ENCODE data around the gene CDKAL1.

The CDKAL1 gene

DNA sequence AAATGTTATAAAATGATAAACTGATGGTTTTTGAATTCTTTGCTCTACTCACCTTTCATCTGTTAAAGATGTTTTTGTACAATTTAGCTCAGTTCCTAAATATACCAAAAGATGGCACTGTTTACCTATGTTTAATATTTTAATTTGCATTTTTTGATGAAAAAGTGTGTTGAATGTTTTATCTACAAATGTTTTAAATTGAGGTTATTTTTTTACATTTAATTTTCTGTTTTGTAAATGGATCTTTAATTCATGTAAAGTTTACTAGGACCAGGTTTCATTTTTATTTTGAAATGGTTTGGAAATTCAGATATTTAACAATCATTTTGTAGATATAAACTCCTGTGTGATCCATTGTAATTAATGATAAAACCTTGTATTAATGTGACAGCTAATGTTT is 30.0 kb downstream of the CDKAL1 start:
- H3K4me1 ChIP-seq (ENCODE audit: low read length) = peaks cover 23% of the 10 kb centered on the region
- no peak overlapping the region for H2AFZ ChIP-seq (ENCODE audit: low read depth, low read length)
- H3K36me3 ChIP-seq (replicated peaks; ENCODE audit: low read depth, low read length) = no peaks in the 10 kb centered on the region
- no peaks in the 10 kb centered on the region for H3K27me3 ChIP-seq (ENCODE audit: low read depth, low read length)
- H3K9me3 ChIP-seq (ENCODE audit: insufficient read depth, low read length) = no peaks in the 10 kb centered on the region
- H3K27ac ChIP-seq (ENCODE audit: low read length) = peak overlapping the region; percentile 33; the same call in 1 of the 2 replicates
- H4K20me1 ChIP-seq (ENCODE audit: insufficient read depth, low read length) = no peaks in the 10 kb centered on the region
- peak overlapping the region; percentile 22 for H3K9ac ChIP-seq (ENCODE audit: low read length)
- H3K79me2 ChIP-seq (ENCODE audit: low read length) = no peaks in the 10 kb centered on the region; the same call in 1 of the 2 replicates
- no peak overlapping the region for H3K4me3 ChIP-seq (ENCODE audit: low read length)
- peak; percentile 58 for TF ChIP-seq CTCF (IDR thresholded peaks at IDR 0.05; ENCODE audit: low read depth, low read length)
- no peak for TF ChIP-seq EZH2phosphoT487 (IDR thresholded peaks at IDR 0.05; ENCODE audit: low read depth)
- peak overlapping the region; percentile 37 for H3K4me2 ChIP-seq (ENCODE audit: low read length)

DNA sequence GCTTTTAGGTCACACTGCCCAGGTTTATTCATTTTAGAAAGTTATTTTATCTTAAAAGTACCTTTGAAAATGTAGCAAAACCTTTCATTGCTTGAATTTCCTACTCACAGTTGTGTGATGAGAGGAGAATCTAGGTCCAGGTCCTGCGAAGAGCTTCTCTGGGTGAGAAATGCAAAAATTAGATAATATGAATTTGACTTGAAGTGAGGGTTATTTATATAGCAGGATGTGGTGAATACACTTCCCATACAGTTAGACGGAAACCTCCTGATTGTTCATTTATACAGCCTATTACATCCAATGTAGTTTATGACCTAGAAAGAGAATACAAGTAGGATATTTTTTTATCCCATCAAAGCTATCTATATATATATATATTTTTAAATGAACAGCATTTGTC is 30.5 kb downstream of the CDKAL1 start:
- peak overlapping the region; percentile 33; the same call in 1 of the 2 replicates for H3K27ac ChIP-seq (ENCODE audit: low read length)
- no peaks in the 10 kb centered on the region; the same call in 1 of the 2 replicates for H3K79me2 ChIP-seq (ENCODE audit: low read length)
- H3K9ac ChIP-seq (ENCODE audit: low read length) = peak overlapping the region; percentile 22
- no peaks in the 10 kb centered on the region for H3K36me3 ChIP-seq (replicated peaks; ENCODE audit: low read depth, low read length)
- no peak overlapping the region for H2AFZ ChIP-seq (ENCODE audit: low read depth, low read length)
- no peaks in the 10 kb centered on the region for H3K27me3 ChIP-seq (ENCODE audit: low read depth, low read length)
- no peak overlapping the region for H3K4me3 ChIP-seq (ENCODE audit: low read length)
- H3K4me1 ChIP-seq (ENCODE audit: low read length) = peaks cover 23% of the 10 kb centered on the region
- peak overlapping the region; percentile 37 for H3K4me2 ChIP-seq (ENCODE audit: low read length)
- no peak for TF ChIP-seq EZH2phosphoT487 (IDR thresholded peaks at IDR 0.05; ENCODE audit: low read depth)
- no peak for TF ChIP-seq CTCF (IDR thresholded peaks at IDR 0.05; ENCODE audit: low read depth, low read length)
- no peaks in the 10 kb centered on the region for H3K9me3 ChIP-seq (ENCODE audit: insufficient read depth, low read length)
- no peaks in the 10 kb centered on the region for H4K20me1 ChIP-seq (ENCODE audit: insufficient read depth, low read length)

GRCh38 chr6:20565342-20565741 is 31.1 kb downstream of the CDKAL1 start:
- H3K4me1 ChIP-seq (ENCODE audit: low read length) = peaks cover 23% of the 10 kb centered on the region
- TF ChIP-seq CTCF (IDR thresholded peaks at IDR 0.05; ENCODE audit: low read depth, low read length) (no peak), EZH2phosphoT487 (IDR thresholded peaks at IDR 0.05; ENCODE audit: low read depth) (no peak)
- no peak overlapping the region for H2AFZ ChIP-seq (ENCODE audit: low read depth, low read length)
- peak overlapping the region; percentile 52 for H3K4me2 ChIP-seq (ENCODE audit: low read length)
- H3K27ac ChIP-seq (ENCODE audit: low read length) = peak overlapping the region; percentile 20
- H3K27me3 ChIP-seq (ENCODE audit: low read depth, low read length) = no peaks in the 10 kb centered on the region
- no peaks in the 10 kb centered on the region for H3K9me3 ChIP-seq (ENCODE audit: insufficient read depth, low read length)
- no peaks in the 10 kb centered on the region for H3K36me3 ChIP-seq (replicated peaks; ENCODE audit: low read depth, low read length)
- H3K9ac ChIP-seq (ENCODE audit: low read length) = 0 out of 2 replicates have a peak overlapping the region, but pooled peaks have one; percentile 1
- H4K20me1 ChIP-seq (ENCODE audit: insufficient read depth, low read length) = no peaks in the 10 kb centered on the region
- H3K79me2 ChIP-seq (ENCODE audit: low read length) = no peaks in the 10 kb centered on the region; the same call in 1 of the 2 replicates
- H3K4me3 ChIP-seq (ENCODE audit: low read length) = no peak overlapping the region

DNA sequence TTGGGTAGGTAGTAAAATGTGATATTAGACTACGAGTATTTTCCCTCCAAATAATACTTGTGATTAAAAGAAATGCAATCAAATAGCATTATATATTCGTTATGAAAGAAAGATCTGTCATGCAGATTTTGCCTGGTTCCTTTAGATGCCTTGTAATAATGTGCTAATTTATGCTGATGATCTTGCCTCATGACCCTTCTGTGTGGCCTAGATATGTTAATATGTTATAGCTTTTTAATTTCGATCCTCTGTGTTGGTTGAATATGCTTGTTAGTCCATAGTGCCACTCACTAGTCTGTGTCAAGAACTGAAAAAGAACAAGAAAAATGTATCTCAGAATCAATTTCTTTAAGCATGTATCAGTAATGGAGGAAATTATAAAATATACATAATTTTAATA is 31.9 kb downstream of the CDKAL1 start:
- Histone ChIP-seq H3K4me3 (ENCODE audit: low read length) (no peak overlapping the region), H4K20me1 (ENCODE audit: insufficient read depth, low read length) (no peaks in the 10 kb centered on the region), H3K9me3 (ENCODE audit: insufficient read depth, low read length) (no peaks in the 10 kb centered on the region), H2AFZ (ENCODE audit: low read depth, low read length) (no peak overlapping the region), H3K9ac (ENCODE audit: low read length) (no peak overlapping the region), H3K27me3 (ENCODE audit: low read depth, low read length) (no peaks in the 10 kb centered on the region), H3K27ac (ENCODE audit: low read length) (no peak overlapping the region), H3K36me3 (replicated peaks; ENCODE audit: low read depth, low read length) (no peaks in the 10 kb centered on the region), H3K79me2 (ENCODE audit: low read length) (no peaks in the 10 kb centered on the region; the same call in 1 of the 2 replicates), H3K4me1 (ENCODE audit: low read length) (peaks cover 23% of the 10 kb centered on the region), H3K4me2 (ENCODE audit: low read length) (peak overlapping the region; percentile 52; the same call in 1 of the 2 replicates)
- TF ChIP-seq CTCF (IDR thresholded peaks at IDR 0.05; ENCODE audit: low read depth, low read length) (no peak), EZH2phosphoT487 (IDR thresholded peaks at IDR 0.05; ENCODE audit: low read depth) (no peak)
